GM21786 (cell line): ENCODE results near the gene SLC47A2.

Experiments
- ATAC-seq: cut with Tn5 transposase; IDR thresholded peaks from one replicate; pipeline ENCODE4 v1.9.1; 2021; ENCODE audit not compliant: unreplicated experiment

Gene SLC47A2

GRCh38 chr17:19647697-19648474 is 68.5 kb downstream of the SLC47A2 start:
- ATAC-seq = peak; percentile 20

- ATAC-seq = no peak
Observed at GRCh38 chr17:19646788-19647696, 69.3 kb downstream of the SLC47A2 start.

- no peak for ATAC-seq
Observed at GRCh38 chr17:19645734-19646201, 70.6 kb downstream of the SLC47A2 start.

- no peak for ATAC-seq
Observed at GRCh38 chr17:19644493-19645210, 71.7 kb downstream of the SLC47A2 start.

- ATAC-seq = no peak
Observed at GRCh38 chr17:19642373-19642893, 74.0 kb downstream of the SLC47A2 start.

GRCh38 chr17:19641687-19642372 is 74.6 kb downstream of the SLC47A2 start:
- no peak for ATAC-seq

- ATAC-seq = no peak
Observed at GRCh38 chr17:19631905-19632304, 84.5 kb downstream of the SLC47A2 start.

- no peak for ATAC-seq
Observed at GRCh38 chr17:19630661-19631060, 85.7 kb downstream of the SLC47A2 start.

GRCh38 chr17:19630035-19630434 is 86.3 kb downstream of the SLC47A2 start:
- ATAC-seq = no peak

- ATAC-seq = no peak
Observed at GRCh38 chr17:19629449-19629848, 86.9 kb downstream of the SLC47A2 start.
